Measurements from ENCODE around the gene TXNRD1. TPM values are rescaled to one million over a fixed set of nuclear protein-coding genes. Genes with fewer than 3 reads are reported as not detected.

Gene TXNRD1
- 10 to 100 TPM; 29.3 to 64.2 (median 49.2) TPM for polyA plus RNA-seq
- long read RNA-seq, donor 1, transcript TXNRD1-205 (15 exons, 3,930 nt): major isoform, 8 of 9 reads
- long read RNA-seq, donor 1, partial matches to known transcripts: 0 of 9 reads
- long read RNA-seq, donor 1, other reads (novel, unspliced or antisense): 0 of 9 reads
- long read RNA-seq, donor 2, partial matches to known transcripts: 0 of 3 reads
- long read RNA-seq, donor 2, other reads (novel, unspliced or antisense): 0 of 3 reads
- long read RNA-seq, donor 3, partial matches to known transcripts: 0 of 2 reads
- long read RNA-seq, donor 3, other reads (novel, unspliced or antisense): 0 of 2 reads
- long read RNA-seq, donor 4: 0 reads
- long read RNA-seq, donor 5, partial matches to known transcripts: 0 of 2 reads
- long read RNA-seq, donor 5, other reads (novel, unspliced or antisense): 0 of 2 reads
- long read RNA-seq, donor 6, partial matches to known transcripts: 0 of 2 reads
- long read RNA-seq, donor 6, other reads (novel, unspliced or antisense): 0 of 2 reads
- long read RNA-seq, donor 7: 0 reads
- long read RNA-seq, donor 8: 0 reads
- long read RNA-seq, donor 9: 0 reads
- long read RNA-seq, donor 10, transcript TXNRD1-205 (15 exons, 3,930 nt): major isoform, 5 of 9 reads
- long read RNA-seq, donor 10, partial matches to known transcripts: 0 of 9 reads
- long read RNA-seq, donor 10, other reads (novel, unspliced or antisense): 0 of 9 reads

- no peaks in the 10 kb centered on the region for H3K9me3 ChIP-seq (ENCODE audit: control insufficient read depth in 2 of 2, insufficient read depth in 1 of 2, low read depth in 1 of 2, low read length in 1 of 2)
- peaks cover 2 to 6% (median 4%) of the 10 kb centered on the region in 3 donors for H3K4me1 ChIP-seq (ENCODE audit: control insufficient read depth in 3 of 3, insufficient read depth in 2 of 3, low read depth in 1 of 3, low read length in 2 of 3)
- no peaks in the 10 kb centered on the region for H3K36me3 ChIP-seq (ENCODE audit: control insufficient read depth in 3 of 3, insufficient read depth in 2 of 3, low read depth in 1 of 3, low read length in 3 of 3)
- FAIRE-seq (no peak), DNase-seq (peak; percentile 79 to 89)
- 4 to 9% (median 5%) methylated on average over 59 to 71 of the region's 71 CpGs for WGBS, 3 donors
- H3K27me3 ChIP-seq (ENCODE audit: control insufficient read depth in 3 of 3, insufficient read depth in 3 of 3, low read length in 3 of 3): peaks cover 0 to 7% (median 0%) of the 10 kb centered on the region in 3 donors
- peak within 1 kb of the TSS; percentile 22 to 63 (median 55) for H3K4me3 ChIP-seq (ENCODE audit: low read depth in 1 of 3, low read length in 3 of 3)
- peak within 1 kb of the TSS in 1 of 3 donors; percentile 55 for H3K27ac ChIP-seq (ENCODE audit: low read depth in 1 of 3, low read length in 2 of 3)
Measured at GRCh38 chr12:104215638-104216297, at the start of gene TXNRD1. TXNRD1 (plus strand) TSS chr12:104215779; CDS start chr12:104215803, 24 bp downstream.

- FAIRE-seq (no peak), DNase-seq (no peak)
- Histone ChIP-seq H3K27me3 (ENCODE audit: control insufficient read depth in 3 of 3, insufficient read depth in 3 of 3, low read length in 3 of 3) (no peaks in the 10 kb centered on the region), H3K4me3 (ENCODE audit: low read depth in 1 of 3, low read length in 3 of 3) (no peak overlapping the region), H3K27ac (ENCODE audit: low read depth in 1 of 3, low read length in 2 of 3) (no peak overlapping the region), H3K9me3 (ENCODE audit: control insufficient read depth in 2 of 2, insufficient read depth in 1 of 2, low read depth in 1 of 2, low read length in 1 of 2) (no peaks in the 10 kb centered on the region), H3K4me1 (ENCODE audit: control insufficient read depth in 3 of 3, insufficient read depth in 2 of 3, low read depth in 1 of 3, low read length in 2 of 3) (no peaks in the 10 kb centered on the region), H3K36me3 (ENCODE audit: control insufficient read depth in 3 of 3, insufficient read depth in 2 of 3, low read depth in 1 of 3, low read length in 3 of 3) (no peaks in the 10 kb centered on the region)
- 71 to 84% (median 76%) methylated on average over 2 of the region's 2 CpGs for WGBS, 3 donors
Measured at GRCh38 chr12:104165801-104166200, 49.8 kb upstream of the TXNRD1 start.

GRCh38 chr12:104166465-104166864 lies 49.1 kb upstream of the TXNRD1 start:
- no peak overlapping the region for H3K27ac ChIP-seq (ENCODE audit: low read depth in 1 of 3, low read length in 2 of 3)
- FAIRE-seq (no peak), DNase-seq (no peak)
- no peaks in the 10 kb centered on the region for H3K36me3 ChIP-seq (ENCODE audit: control insufficient read depth in 3 of 3, insufficient read depth in 2 of 3, low read depth in 1 of 3, low read length in 3 of 3)
- H3K27me3 ChIP-seq (ENCODE audit: control insufficient read depth in 3 of 3, insufficient read depth in 3 of 3, low read length in 3 of 3): no peaks in the 10 kb centered on the region
- 71 to 91% (median 91%) methylated on average over 6 of the region's 6 CpGs for WGBS, 3 donors
- no peaks in the 10 kb centered on the region for H3K9me3 ChIP-seq (ENCODE audit: control insufficient read depth in 2 of 2, insufficient read depth in 1 of 2, low read depth in 1 of 2, low read length in 1 of 2)
- no peak overlapping the region for H3K4me3 ChIP-seq (ENCODE audit: low read depth in 1 of 3, low read length in 3 of 3)
- no peaks in the 10 kb centered on the region for H3K4me1 ChIP-seq (ENCODE audit: control insufficient read depth in 3 of 3, insufficient read depth in 2 of 3, low read depth in 1 of 3, low read length in 2 of 3)

DNA sequence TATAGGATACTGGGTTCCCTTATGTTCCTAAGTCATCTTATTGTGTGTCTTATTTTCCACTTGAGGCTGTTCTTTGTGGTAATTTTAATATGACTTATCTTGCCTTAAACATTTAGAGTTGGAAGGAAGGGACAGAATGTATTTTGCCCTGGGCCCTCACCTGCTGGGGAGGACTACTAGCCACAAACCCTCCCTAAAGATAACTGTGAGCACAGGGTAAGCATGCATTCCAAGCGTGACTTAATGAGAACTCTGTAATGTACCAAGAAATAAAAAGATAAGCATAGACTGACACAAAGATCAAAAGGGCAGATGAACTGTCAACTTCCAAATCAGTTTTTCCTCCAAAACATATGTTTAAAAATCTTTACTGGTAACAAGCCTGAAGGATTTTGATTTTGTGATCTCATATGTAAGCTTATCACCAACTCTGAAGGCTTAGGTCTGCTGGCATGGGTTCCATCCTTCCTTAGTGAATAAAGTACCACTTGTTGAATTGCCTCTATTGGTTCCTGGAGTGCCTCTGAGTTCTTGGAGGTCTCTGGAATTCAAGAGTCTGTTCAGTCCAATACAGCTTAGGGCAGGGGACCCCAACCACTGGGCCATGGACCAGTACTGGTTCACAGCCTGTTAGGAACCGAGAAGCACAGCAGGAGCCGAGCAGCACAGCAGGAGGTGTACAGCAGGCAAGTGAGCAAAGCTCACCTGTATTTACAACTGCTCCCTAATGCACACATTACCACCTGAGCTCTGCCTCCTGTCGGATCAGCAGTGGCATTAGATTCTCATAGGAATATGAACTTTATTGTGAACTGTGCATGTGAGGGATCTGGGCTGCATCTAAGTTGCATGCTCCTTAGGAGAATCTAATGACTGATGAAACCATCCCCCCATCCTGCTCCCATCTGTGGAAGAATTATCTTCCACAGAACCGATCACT lies 47.8 kb upstream of the TXNRD1 start:
- FAIRE-seq (no peak), DNase-seq (peak in 1 of 2 donors; percentile 58)
- no peaks in the 10 kb centered on the region for H3K27me3 ChIP-seq (ENCODE audit: control insufficient read depth in 3 of 3, insufficient read depth in 3 of 3, low read length in 3 of 3)
- no peaks in the 10 kb centered on the region for H3K9me3 ChIP-seq (ENCODE audit: control insufficient read depth in 2 of 2, insufficient read depth in 1 of 2, low read depth in 1 of 2, low read length in 1 of 2)
- no peaks in the 10 kb centered on the region for H3K4me1 ChIP-seq (ENCODE audit: control insufficient read depth in 3 of 3, insufficient read depth in 2 of 3, low read depth in 1 of 3, low read length in 2 of 3)
- WGBS, 3 donors: 50 to 77% (median 63%) methylated on average over 5 of the region's 5 CpGs
- no peak overlapping the region for H3K4me3 ChIP-seq (ENCODE audit: low read depth in 1 of 3, low read length in 3 of 3)
- H3K36me3 ChIP-seq (ENCODE audit: control insufficient read depth in 3 of 3, insufficient read depth in 2 of 3, low read depth in 1 of 3, low read length in 3 of 3): no peaks in the 10 kb centered on the region
- H3K27ac ChIP-seq (ENCODE audit: low read depth in 1 of 3, low read length in 2 of 3): no peak overlapping the region

- WGBS, 3 donors: 77 to 88% (median 85%) methylated on average over 5 of the region's 5 CpGs
- no peaks in the 10 kb centered on the region for H3K9me3 ChIP-seq (ENCODE audit: control insufficient read depth in 2 of 2, insufficient read depth in 1 of 2, low read depth in 1 of 2, low read length in 1 of 2)
- H3K36me3 ChIP-seq (ENCODE audit: control insufficient read depth in 3 of 3, insufficient read depth in 2 of 3, low read depth in 1 of 3, low read length in 3 of 3): no peaks in the 10 kb centered on the region
- no peak overlapping the region for H3K27ac ChIP-seq (ENCODE audit: low read depth in 1 of 3, low read length in 2 of 3)
- FAIRE-seq (no peak), DNase-seq (no peak)
- no peak overlapping the region for H3K4me3 ChIP-seq (ENCODE audit: low read depth in 1 of 3, low read length in 3 of 3)
- no peaks in the 10 kb centered on the region for H3K4me1 ChIP-seq (ENCODE audit: control insufficient read depth in 3 of 3, insufficient read depth in 2 of 3, low read depth in 1 of 3, low read length in 2 of 3)
- H3K27me3 ChIP-seq (ENCODE audit: control insufficient read depth in 3 of 3, insufficient read depth in 3 of 3, low read length in 3 of 3): no peaks in the 10 kb centered on the region
Measured at GRCh38 chr12:104168596-104168995, 47.0 kb upstream of the TXNRD1 start.

GRCh38 chr12:104171785-104172569 lies 43.6 kb upstream of the TXNRD1 start:
- FAIRE-seq: no peak
- no peaks in the 10 kb centered on the region for H3K4me1 ChIP-seq (ENCODE audit: control insufficient read depth in 3 of 3, insufficient read depth in 2 of 3, low read depth in 1 of 3, low read length in 2 of 3)
- no peak overlapping the region for H3K27ac ChIP-seq (ENCODE audit: low read depth in 1 of 3, low read length in 2 of 3)
- DNase-seq: no peak
- H3K4me3 ChIP-seq (ENCODE audit: low read depth in 1 of 3, low read length in 3 of 3): no peak overlapping the region
- WGBS, 3 donors: 79 to 82% (median 81%) methylated on average over 27 to 28 of the region's 28 CpGs
- H3K9me3 ChIP-seq (ENCODE audit: control insufficient read depth in 2 of 2, insufficient read depth in 1 of 2, low read depth in 1 of 2, low read length in 1 of 2): no peaks in the 10 kb centered on the region
- H3K36me3 ChIP-seq (ENCODE audit: control insufficient read depth in 3 of 3, insufficient read depth in 2 of 3, low read depth in 1 of 3, low read length in 3 of 3): no peaks in the 10 kb centered on the region
- H3K27me3 ChIP-seq (ENCODE audit: control insufficient read depth in 3 of 3, insufficient read depth in 3 of 3, low read length in 3 of 3): no peaks in the 10 kb centered on the region

DNA sequence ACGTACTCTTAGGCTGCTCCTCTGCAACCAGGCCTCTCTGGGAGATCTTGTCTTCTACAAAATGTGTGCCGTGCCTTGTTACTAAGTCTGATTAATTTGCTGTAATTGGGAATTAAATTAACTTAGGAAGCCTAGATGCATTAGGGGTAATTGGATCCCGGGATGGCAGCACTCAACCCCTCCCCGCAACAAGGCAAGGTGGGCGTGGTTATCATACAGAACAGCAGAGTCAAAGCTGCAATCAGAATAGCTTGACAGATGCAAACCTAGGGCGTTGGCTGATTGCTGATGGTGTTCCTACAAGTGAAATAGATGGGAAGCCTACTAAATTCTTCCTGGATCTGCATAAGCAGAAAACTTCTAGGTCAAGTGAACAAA lies 43.0 kb upstream of the TXNRD1 start:
- Histone ChIP-seq H3K36me3 (ENCODE audit: control insufficient read depth in 3 of 3, insufficient read depth in 2 of 3, low read depth in 1 of 3, low read length in 3 of 3) (no peaks in the 10 kb centered on the region), H3K27me3 (ENCODE audit: control insufficient read depth in 3 of 3, insufficient read depth in 3 of 3, low read length in 3 of 3) (no peaks in the 10 kb centered on the region), H3K4me3 (ENCODE audit: low read depth in 1 of 3, low read length in 3 of 3) (no peak overlapping the region), H3K27ac (ENCODE audit: low read depth in 1 of 3, low read length in 2 of 3) (no peak overlapping the region), H3K9me3 (ENCODE audit: control insufficient read depth in 2 of 2, insufficient read depth in 1 of 2, low read depth in 1 of 2, low read length in 1 of 2) (no peaks in the 10 kb centered on the region), H3K4me1 (ENCODE audit: control insufficient read depth in 3 of 3, insufficient read depth in 2 of 3, low read depth in 1 of 3, low read length in 2 of 3) (no peaks in the 10 kb centered on the region)
- 79 to 90% (median 85%) methylated on average over 6 of the region's 6 CpGs for WGBS, 3 donors
- FAIRE-seq: no peak
- no peak for DNase-seq
